ENCODE results near the gene PRPS2. TPM values are rescaled to one million over a fixed set of nuclear protein-coding genes. Genes with fewer than 3 reads are reported as not detected.

PRPS2 gene
- total RNA-seq, 1 experiment from 2014 or later = 45.1 TPM

DNA sequence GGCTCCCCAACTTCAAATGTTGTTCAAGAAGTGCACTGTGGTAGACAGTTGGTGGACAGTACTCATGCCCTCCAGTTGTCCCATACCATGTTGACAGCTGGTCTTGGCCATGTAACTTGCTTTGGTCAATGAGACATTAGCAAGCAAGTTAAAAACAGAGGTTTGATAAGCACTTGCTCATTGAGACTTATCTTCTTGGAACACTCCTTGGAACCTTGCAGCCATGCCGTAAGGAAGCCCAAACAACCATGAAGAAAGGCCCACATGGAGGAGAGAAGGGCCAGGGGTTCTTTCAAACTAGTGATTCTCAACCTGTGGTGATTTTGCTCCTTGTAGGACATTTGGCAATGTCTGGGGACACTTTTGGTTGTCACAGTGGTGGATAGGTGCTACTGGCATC, 2.6 kb upstream of the PRPS2 start:
- DNase-seq (ENCODE audit: unreplicated experiment) = no peak
- Mint-ChIP-seq H3K4me3 (ENCODE audit: unreplicated experiment) (no peak overlapping the region), H3K27ac (ENCODE audit: low read depth, unreplicated experiment) (no peak overlapping the region), H3K4me1 (ENCODE audit: insufficient read depth, unreplicated experiment) (peaks cover 4% of the 10 kb centered on the region), H3K27me3 (ENCODE audit: insufficient read depth, unreplicated experiment) (peaks cover 32% of the 10 kb centered on the region), H3K36me3 (ENCODE audit: insufficient read depth, unreplicated experiment) (no peaks in the 10 kb centered on the region), H3K9me3 (ENCODE audit: unreplicated experiment) (no peaks in the 10 kb centered on the region)
- POLR2A ChIA-PET = no interaction called here
- TF ChIP-seq, protein P1, sequence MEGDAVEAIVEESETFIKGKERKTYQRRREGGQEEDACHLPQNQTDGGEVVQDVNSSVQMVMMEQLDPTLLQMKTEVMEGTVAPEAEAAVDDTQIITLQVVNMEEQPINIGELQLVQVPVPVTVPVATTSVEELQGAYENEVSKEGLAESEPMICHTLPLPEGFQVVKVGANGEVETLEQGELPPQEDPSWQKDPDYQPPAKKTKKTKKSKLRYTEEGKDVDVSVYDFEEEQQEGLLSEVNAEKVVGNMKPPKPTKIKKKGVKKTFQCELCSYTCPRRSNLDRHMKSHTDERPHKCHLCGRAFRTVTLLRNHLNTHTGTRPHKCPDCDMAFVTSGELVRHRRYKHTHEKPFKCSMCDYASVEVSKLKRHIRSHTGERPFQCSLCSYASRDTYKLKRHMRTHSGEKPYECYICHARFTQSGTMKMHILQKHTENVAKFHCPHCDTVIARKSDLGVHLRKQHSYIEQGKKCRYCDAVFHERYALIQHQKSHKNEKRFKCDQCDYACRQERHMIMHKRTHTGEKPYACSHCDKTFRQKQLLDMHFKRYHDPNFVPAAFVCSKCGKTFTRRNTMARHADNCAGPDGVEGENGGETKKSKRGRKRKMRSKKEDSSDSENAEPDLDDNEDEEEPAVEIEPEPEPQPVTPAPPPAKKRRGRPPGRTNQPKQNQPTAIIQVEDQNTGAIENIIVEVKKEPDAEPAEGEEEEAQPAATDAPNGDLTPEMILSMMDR (IDR thresholded peaks at IDR 0.05; ENCODE audit: unreplicated experiment) = no peak
- intact Hi-C loops (cut with micrococcal nuclease) = no loop called here
- CTCF ChIA-PET = interaction anchor here (0.6 kb wide), 1 partner anchor 10 kb away, joined by 3 read pairs; no protein-coding TSS in a partner anchor
- BruUV-seq (replicated peaks) = no TSS peak

DNA sequence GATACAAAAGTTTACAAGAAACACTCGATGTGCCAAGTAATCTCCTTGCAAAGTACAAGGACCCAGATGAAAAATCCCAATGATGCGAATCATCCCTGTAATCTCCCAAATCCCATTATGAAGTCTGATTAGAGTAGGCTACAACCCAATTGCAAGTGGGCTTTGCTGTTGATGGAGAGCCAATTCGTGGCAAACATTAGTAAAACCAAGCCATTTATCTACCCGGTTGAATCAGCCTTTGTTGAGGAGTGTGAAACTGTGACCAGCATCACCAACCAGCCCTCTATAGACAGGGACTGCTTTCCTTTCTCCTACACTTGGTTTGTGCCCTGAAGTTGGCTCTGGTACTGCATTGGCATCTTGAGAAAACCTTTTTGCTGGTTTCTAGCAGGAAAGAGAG, 1.2 kb upstream of the PRPS2 start:
- ChIA-PET CTCF (interaction anchor here (0.8 kb wide), 1 partner anchor 103 kb away, joined by 3 read pairs; no protein-coding TSS in a partner anchor), POLR2A (no interaction called here)
- Mint-ChIP-seq H3K27ac (ENCODE audit: low read depth, unreplicated experiment) (no peak overlapping the region), H3K27me3 (ENCODE audit: insufficient read depth, unreplicated experiment) (peaks cover 19% of the 10 kb centered on the region), H3K4me1 (ENCODE audit: insufficient read depth, unreplicated experiment) (peaks cover 4% of the 10 kb centered on the region), H3K36me3 (ENCODE audit: insufficient read depth, unreplicated experiment) (no peaks in the 10 kb centered on the region), H3K4me3 (ENCODE audit: unreplicated experiment) (peak overlapping the region; percentile 75), H3K9me3 (ENCODE audit: unreplicated experiment) (no peaks in the 10 kb centered on the region)
- TF ChIP-seq, protein P1 (IDR thresholded peaks at IDR 0.05; ENCODE audit: unreplicated experiment) = no peak
- intact Hi-C loops (cut with micrococcal nuclease) = no loop called here
- DNase-seq (ENCODE audit: unreplicated experiment) = no peak
- no TSS peak for BruUV-seq (replicated peaks)

DNA sequence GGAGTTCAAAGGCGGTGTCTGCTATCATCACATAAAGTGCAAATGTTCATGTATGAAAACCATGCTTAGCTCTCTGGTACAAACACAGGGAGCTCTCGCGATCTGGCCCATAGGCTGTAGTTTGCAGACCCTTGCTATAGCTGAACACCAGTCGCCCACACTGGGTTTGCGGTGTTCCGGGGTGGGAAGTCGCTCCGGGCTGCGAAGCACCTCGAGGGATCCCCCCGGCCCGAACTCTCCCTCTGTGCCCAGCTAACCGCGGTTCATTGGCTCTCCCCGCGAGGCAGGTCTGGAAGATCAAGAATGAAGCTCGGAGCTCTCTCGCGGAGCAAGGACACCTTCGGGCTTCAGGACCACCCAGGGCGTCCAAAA, 341 bp upstream of the PRPS2 start:
- intact Hi-C loops (cut with micrococcal nuclease) = no loop called here
- peaks cover 17% of the 10 kb centered on the region for H3K27me3 Mint-ChIP-seq (ENCODE audit: insufficient read depth, unreplicated experiment)
- H3K4me1 Mint-ChIP-seq (ENCODE audit: insufficient read depth, unreplicated experiment) = peaks cover 4% of the 10 kb centered on the region
- POLR2A ChIA-PET = interaction anchor here (1.6 kb wide), 1 partner anchor 10 kb away, joined by 6 read pairs; no protein-coding TSS in a partner anchor
- H3K9me3 Mint-ChIP-seq (ENCODE audit: unreplicated experiment) = no peaks in the 10 kb centered on the region
- H3K4me3 Mint-ChIP-seq (ENCODE audit: unreplicated experiment) = peak overlapping the region; percentile 75
- no TSS peak for BruUV-seq (replicated peaks)
- no peak overlapping the region for H3K27ac Mint-ChIP-seq (ENCODE audit: low read depth, unreplicated experiment)
- TF ChIP-seq, protein P1 (IDR thresholded peaks at IDR 0.05; ENCODE audit: unreplicated experiment) = no peak
- CTCF ChIA-PET = interaction anchor here (0.5 to 1.2 kb wide), 4 partner anchors 24 to 697 kb away, joined by 3 to 4 read pairs (median 3); no protein-coding TSS in a partner anchor
- DNase-seq (ENCODE audit: unreplicated experiment) = no peak
- no peaks in the 10 kb centered on the region for H3K36me3 Mint-ChIP-seq (ENCODE audit: insufficient read depth, unreplicated experiment)

DNA sequence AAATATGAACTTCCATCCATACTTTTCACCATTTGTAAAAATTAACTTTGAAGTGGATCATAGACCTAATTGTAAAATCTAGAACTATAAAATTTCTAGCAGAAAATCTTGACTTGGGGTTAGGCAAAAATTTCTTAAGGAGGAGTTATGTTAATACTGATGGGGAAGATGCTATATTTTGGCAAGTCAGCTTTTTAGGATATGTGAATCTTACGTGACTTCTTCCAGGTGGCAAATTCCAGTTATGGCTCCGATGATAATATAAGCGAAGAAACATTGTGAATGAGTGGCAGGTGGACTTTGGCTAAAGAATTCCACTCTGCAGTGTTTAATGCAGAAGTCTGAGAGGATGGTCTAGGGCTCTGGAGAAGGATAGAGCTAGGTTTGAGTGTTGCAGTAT, 1.5 kb downstream of the PRPS2 start:
- Mint-ChIP-seq H3K36me3 (ENCODE audit: insufficient read depth, unreplicated experiment) (peaks cover 5% of the 10 kb centered on the region), H3K9me3 (ENCODE audit: unreplicated experiment) (no peaks in the 10 kb centered on the region), H3K4me1 (ENCODE audit: insufficient read depth, unreplicated experiment) (peaks cover 4% of the 10 kb centered on the region), H3K4me3 (ENCODE audit: unreplicated experiment) (peak overlapping the region; percentile 75), H3K27me3 (ENCODE audit: insufficient read depth, unreplicated experiment) (peaks cover 17% of the 10 kb centered on the region), H3K27ac (ENCODE audit: low read depth, unreplicated experiment) (peak overlapping the region; percentile 20)
- DNase-seq (ENCODE audit: unreplicated experiment) = no peak
- POLR2A ChIA-PET = interaction anchor here (0.9 kb wide), 1 partner anchor 12 kb away, joined by 5 read pairs; no protein-coding TSS in a partner anchor
- TF ChIP-seq, protein P1 (IDR thresholded peaks at IDR 0.05; ENCODE audit: unreplicated experiment) = no peak
- CTCF ChIA-PET = interaction anchor here (0.6 to 1.2 kb wide), 4 partner anchors 12 to 1023 kb away, joined by 3 to 4 read pairs (median 3); partner anchors contain the start of gene RAB9A
- intact Hi-C loops (cut with micrococcal nuclease) = no loop called here
- TSS peak; percentile 43 for BruUV-seq (replicated peaks)
